H1 (cell line): ENCODE measurements around the gene CRP.

ENCODE experiments used
- EZH2 ChIP-seq: fragments of 200-600 bp; sonication (generic); IDR thresholded peaks from 2 replicates; pipeline ENCODE4 v1.7.1; 2012; ENCODE audit warnings: low read depth, mild to moderate bottlenecking, moderate library complexity, low read length, inconsistent platforms; ENCODE audit not compliant: severe bottlenecking
- HDAC6 ChIP-seq: IDR thresholded peaks from one replicate; pipeline ENCODE4 v1.7.1; 2012; ENCODE audit warnings: low read depth, mild to moderate bottlenecking, inconsistent platforms, low read length, moderate library complexity
- POLR2A ChIP-seq, 2 experiments: IDR thresholded peaks; 1 replicate in 1 of 2; 2 replicates in 1 of 2; pipeline ENCODE4 v1.6.1; 2011; ENCODE audit warnings: low read depth in 2 of 2, low read length in 2 of 2, mild to moderate bottlenecking in 2 of 2; ENCODE audit errors: control extremely low read depth in 1 of 2
- SUZ12 ChIP-seq: fragments of 200-600 bp; sonication (generic); IDR thresholded peaks from 2 replicates; pipeline ENCODE4 v1.6.1; 2012; ENCODE audit warnings: mild to moderate bottlenecking, inconsistent platforms, low read length, moderate library complexity, mixed read lengths
- ZNF274 ChIP-seq: IDR thresholded peaks from 2 replicates; pipeline ENCODE4 v1.7.0; 2012; ENCODE audit warnings: low read length, borderline replicate concordance; ENCODE audit errors: extremely low read depth
- TF ChIP-seq, protein P1 (sequence below), 3 experiments: IDR thresholded peaks; 1 replicate in 2 of 3; 2 replicates in 1 of 3; pipeline versions ENCODE4 v1.5.1 to v1.6.1; 2011; ENCODE audit warnings: low read length in 3 of 3, mild to moderate bottlenecking in 3 of 3, inconsistent platforms in 2 of 3, low read depth in 1 of 3, moderate library complexity in 1 of 3; ENCODE audit not compliant: insufficient read depth in 1 of 3; ENCODE audit errors: control extremely low read depth in 1 of 3
- TF ChIP-seq, protein P2 (sequence below): IDR thresholded peaks from 2 replicates; pipeline ENCODE4 v1.6.1; 2011; ENCODE audit warnings: low read depth, mild to moderate bottlenecking, low read length; ENCODE audit not compliant: insufficient read depth
- TF ChIP-seq, protein P3 (sequence below): IDR thresholded peaks from 2 replicates; pipeline ENCODE4 v1.6.1; 2012; ENCODE audit warnings: low read length, inconsistent platforms

DNA sequence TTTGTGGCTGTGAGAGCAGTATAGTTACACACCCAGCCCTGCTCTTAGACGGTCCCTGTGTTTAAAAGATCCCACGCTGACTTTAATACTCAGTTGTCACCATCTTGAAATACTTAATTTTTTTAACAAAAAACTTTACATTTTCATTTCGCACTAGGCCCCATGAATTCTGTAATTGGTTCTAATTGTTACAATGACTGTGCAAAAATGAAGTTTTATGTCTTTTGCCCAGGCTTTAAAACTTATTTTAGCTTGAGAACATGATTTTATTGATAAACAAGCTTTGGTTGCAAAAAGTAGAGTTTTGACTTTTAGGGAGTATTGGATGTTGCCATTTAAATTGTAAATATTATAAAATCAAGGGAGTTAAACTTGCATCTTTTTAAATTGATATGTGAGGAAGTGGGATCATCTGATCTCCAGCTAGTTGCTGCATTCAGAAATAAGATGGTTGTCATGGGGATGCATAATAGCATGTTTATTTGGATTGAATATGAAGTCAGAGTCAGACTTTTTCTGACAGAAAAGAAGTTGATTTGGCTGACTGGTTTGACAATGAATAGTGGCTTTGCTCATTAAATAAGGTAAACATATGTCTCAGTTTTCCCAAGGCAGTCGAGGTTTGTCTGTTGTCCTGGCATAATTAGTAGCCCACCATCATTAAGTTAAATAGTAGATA, 23.0 kb upstream of the CRP start:
- TF ChIP-seq, protein P1, sequence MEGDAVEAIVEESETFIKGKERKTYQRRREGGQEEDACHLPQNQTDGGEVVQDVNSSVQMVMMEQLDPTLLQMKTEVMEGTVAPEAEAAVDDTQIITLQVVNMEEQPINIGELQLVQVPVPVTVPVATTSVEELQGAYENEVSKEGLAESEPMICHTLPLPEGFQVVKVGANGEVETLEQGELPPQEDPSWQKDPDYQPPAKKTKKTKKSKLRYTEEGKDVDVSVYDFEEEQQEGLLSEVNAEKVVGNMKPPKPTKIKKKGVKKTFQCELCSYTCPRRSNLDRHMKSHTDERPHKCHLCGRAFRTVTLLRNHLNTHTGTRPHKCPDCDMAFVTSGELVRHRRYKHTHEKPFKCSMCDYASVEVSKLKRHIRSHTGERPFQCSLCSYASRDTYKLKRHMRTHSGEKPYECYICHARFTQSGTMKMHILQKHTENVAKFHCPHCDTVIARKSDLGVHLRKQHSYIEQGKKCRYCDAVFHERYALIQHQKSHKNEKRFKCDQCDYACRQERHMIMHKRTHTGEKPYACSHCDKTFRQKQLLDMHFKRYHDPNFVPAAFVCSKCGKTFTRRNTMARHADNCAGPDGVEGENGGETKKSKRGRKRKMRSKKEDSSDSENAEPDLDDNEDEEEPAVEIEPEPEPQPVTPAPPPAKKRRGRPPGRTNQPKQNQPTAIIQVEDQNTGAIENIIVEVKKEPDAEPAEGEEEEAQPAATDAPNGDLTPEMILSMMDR (IDR thresholded peaks at IDR 0.05; ENCODE audit: control extremely low read depth in 1 of 3, insufficient read depth in 1 of 3, low read depth in 1 of 3, low read length in 3 of 3) = no peak
- TF ChIP-seq POLR2A (IDR thresholded peaks at IDR 0.05; ENCODE audit: control extremely low read depth in 1 of 2, low read depth in 2 of 2, low read length in 2 of 2) (no peak), EZH2 (no peak), ZNF274 (no peak), SUZ12 (no peak), HDAC6 (no peak)
- TF ChIP-seq, protein P2, sequence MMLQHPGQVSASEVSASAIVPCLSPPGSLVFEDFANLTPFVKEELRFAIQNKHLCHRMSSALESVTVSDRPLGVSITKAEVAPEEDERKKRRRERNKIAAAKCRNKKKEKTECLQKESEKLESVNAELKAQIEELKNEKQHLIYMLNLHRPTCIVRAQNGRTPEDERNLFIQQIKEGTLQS = no peak
- TF ChIP-seq, protein P3, sequence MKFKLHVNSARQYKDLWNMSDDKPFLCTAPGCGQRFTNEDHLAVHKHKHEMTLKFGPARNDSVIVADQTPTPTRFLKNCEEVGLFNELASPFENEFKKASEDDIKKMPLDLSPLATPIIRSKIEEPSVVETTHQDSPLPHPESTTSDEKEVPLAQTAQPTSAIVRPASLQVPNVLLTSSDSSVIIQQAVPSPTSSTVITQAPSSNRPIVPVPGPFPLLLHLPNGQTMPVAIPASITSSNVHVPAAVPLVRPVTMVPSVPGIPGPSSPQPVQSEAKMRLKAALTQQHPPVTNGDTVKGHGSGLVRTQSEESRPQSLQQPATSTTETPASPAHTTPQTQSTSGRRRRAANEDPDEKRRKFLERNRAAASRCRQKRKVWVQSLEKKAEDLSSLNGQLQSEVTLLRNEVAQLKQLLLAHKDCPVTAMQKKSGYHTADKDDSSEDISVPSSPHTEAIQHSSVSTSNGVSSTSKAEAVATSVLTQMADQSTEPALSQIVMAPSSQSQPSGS = no peak
